ENCODE results near the gene EQTN.

- TF ChIP-seq CTCF (IDR thresholded peaks at IDR 0.05) = no peak
- no peak for TF ChIP-seq EZH2 (IDR thresholded peaks at IDR 0.05)
Measured at GRCh38 chr9:27272103-27272502, 24.8 kb downstream of the EQTN start.
